ENCODE results near the gene HCN3.
A peak's percentile ranks its signal among the peaks of the same experiment; 100 is the strongest.
"Not testable (repeated sequence)": the region's sequence is repeated elsewhere in the genome, so short reads cannot be mapped to it uniquely, and the experiment has no call there.

The HCN3 gene

GRCh38 chr1:155318082-155318481, 40.8 kb downstream of the HCN3 start:
- no peak for DNase-seq

- DNase-seq: no peak
Measured at GRCh38 chr1:155319536-155319935, 42.3 kb downstream of the HCN3 start.

GRCh38 chr1:155320252-155320651, 43.0 kb downstream of the HCN3 start:
- no peak for DNase-seq

DNA sequence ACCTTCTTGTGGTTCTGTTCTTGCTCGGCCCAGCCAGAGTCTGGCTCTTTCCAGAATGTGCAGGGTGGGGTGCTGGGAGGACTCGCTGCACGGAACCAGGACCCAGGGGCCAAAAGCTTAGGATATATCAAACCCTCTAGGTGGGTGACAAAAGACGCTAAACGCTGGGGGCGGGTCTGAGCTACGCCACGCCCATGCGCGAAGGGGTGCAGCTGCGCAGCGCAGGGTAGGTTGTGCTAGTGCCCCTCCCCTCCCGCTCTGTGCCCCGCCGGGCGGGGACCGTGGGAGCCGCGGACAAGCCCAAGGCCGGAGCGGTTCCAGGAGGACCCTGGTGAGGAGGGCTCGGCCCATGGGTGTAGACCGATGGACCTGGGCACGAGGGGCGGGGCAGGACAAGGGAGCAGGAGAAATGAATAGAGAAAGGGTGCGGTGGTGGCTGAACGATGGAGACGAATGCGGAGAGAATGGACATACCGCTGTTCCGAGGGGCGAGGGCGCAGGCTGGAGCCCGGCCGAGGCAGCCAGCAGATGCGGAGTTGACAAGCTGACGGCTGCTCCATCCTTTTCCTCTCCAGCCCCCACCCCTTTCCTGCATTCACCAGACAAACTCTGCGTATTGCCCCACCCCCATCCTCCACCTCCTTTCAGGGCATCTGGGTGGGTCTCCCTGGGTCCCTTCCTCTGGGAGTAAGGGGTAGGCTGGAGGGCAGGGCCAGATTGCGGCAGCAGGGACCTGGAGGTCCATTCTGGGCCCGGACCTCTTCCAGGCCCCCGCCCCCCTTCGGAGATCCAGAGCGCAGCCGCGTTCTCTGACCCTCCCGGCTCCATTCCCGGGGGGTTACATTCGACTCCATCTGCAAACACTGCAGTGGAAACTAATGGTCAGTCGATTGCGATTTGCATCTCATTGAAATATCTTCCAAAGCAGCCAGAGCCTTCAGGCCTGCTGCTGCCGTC, 43.7 kb downstream of the HCN3 start, which contains the start of gene RUSC1:
Gene RUSC1 (plus strand): TSS at position 234 of the 957 bp plus-strand sequence. CDS start 880 bp downstream, outside the sequence.
- peak; percentile 72 for DNase-seq

- no peak for DNase-seq
Measured at GRCh38 chr1:155321639-155322503, 44.6 kb downstream of the HCN3 start.

GRCh38 chr1:155322571-155322952, 45.3 kb downstream of the HCN3 start:
- DNase-seq: no peak

GRCh38 chr1:155322953-155323728, 45.9 kb downstream of the HCN3 start:
- peak; percentile 78 for DNase-seq

DNA sequence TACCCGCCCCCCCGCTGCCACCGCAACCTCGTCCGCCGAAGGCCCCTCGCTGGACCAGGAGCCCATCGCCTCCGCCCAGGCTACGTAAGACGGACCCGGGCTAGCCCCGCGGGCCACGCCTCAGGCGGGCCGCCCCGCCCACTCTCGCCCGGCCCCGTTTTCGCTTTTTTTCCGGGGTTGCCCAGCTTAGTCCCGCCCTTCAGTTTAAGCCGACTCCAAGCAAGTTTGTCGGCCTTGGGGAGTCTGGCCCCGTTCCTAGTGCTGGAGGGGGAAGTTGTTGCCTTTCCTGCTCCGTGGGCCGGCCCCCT, 46.4 kb downstream of the HCN3 start:
- peak; percentile 79 for DNase-seq

DNA sequence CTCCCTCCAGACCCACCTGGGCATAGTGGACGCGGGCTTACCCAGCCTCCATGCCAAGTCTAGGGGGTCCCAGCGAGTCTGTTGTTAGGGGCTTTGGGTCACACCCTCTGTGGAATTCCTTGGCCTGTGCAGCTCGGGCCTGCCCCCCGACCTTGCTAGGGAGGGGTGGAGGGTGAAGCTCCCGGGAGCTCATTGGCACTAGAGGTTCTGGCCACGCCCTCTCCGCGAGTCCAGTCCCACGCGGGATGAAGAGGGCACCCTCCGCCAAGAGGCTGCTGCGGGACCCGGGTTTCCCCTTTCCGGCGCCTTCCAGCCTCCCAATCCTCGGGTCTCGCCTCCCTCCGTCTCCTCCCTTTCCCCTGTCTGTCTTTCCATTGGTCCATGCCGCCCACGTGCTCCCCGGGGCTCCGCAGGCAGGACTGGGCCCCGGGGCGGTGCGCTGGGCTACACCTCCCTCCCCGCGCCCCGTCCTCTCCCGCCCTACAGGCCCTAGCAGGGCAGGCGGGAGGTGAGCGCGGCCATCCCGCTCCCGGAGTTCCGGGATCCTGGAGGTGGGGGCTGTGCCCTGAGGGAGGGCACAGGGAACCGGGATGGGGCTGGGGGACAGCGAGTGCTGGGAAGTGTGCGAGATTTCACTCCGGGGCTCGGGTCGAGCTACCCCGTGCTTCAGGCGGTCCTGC, 46.9 kb downstream of the HCN3 start:
- DNase-seq: peak; percentile 88

- DNase-seq: no peak
Measured at GRCh38 chr1:155324717-155325602, 47.7 kb downstream of the HCN3 start.

GRCh38 chr1:155325603-155325893, 48.3 kb downstream of the HCN3 start:
- DNase-seq: no peak

DNA sequence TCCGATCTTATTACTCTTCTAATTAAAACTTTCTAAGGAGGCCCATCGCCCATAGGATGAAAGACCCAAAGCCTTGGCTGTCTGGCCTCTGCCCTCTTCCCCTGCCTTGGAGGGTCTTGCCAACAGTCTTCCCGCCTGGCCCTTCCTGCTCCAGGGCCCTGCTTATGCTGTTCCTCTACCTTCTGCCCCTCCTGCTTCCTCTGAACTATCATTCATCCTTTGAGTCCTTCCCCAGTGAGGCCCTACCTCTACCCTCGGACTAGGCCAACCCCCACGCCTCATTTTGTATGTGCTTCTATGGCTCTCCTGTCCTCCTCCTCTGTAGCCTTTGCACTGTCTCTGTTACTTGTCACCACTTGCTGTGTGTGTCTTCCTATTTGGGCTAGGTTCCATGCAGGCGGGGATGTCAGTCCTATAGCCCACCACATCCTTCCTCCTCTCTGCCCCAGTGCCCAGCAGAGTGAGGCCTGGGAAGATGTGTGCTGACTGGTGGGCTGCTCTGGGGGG, 48.8 kb downstream of the HCN3 start:
- DNase-seq: no peak

GRCh38 chr1:155326631-155327037, 49.4 kb downstream of the HCN3 start:
- DNase-seq: no peak

DNA sequence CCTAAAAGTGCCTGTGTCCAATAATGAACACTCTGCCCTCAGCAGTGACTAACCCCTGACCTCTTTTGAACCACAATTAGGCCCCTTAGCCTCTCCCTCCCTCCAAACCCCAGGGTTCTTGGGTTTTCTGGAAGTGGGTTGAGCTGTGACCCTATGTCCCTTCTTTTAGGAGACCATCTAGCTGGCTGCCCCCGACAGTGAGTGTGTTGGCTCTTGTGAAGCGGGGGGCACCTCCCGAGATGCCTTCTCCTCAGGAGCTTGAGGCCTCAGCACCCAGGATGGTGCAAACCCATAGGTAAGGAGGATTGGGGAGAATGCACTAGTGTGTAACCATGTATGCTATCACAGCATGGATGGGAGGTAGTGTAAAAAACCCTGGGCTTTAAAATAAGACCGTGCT, 50.7 kb downstream of the HCN3 start:
- DNase-seq: no peak

GRCh38 chr1:155328856-155329255, 51.6 kb downstream of the HCN3 start:
- not testable (repeated sequence) for DNase-seq

GRCh38 chr1:155329980-155330598, 52.8 kb downstream of the HCN3 start:
- no peak for DNase-seq

DNA sequence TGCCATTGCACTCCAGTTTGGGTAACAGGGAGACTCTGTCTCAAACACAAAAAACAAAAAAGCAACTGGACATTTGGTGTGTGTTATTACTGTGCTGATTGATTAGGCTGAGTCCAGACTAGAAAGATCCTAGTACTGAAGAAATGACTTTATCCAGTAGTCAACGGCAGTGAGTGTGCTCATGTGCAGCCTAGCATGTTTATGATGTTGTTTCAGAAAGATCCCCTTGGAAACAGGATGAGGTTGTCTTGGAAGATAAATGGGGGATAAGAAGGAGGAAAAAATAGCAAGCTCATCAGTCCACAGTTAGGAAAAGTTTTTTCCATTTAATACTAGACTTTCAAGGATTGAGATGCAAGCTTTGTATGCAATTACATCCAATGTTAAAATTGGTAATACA, 57.7 kb downstream of the HCN3 start:
- no peak for DNase-seq

All from CD4-positive, alpha-beta T cell treated with Interferon gamma for 1 hour (primary cell).